Common myeloid progenitor, CD34-positive (primary cell): Measurements from ENCODE around the gene PIK3R5.

Experiments
- CTCF ChIA-PET: fragments of 350-600 bp; sonication (Branson Sonifier 250); formaldehyde crosslinking; loops from one replicate; lab custom pipeline; 2021; ENCODE audit warnings: antibody characterized with exemption; lab: Charles Lee
- POLR2A ChIA-PET: fragments of 350-600 bp; sonication (Branson Sonifier 250); formaldehyde crosslinking; loops from one replicate; lab custom pipeline; 2021; ENCODE audit warnings: antibody characterized with exemption; lab: Charles Lee
- DNase-seq, 3 donors: peaks; one replicate each; pipeline versions ENCODE4 v3.0.0 to v3.0.0-alpha.2; 2013
- H3K27ac ChIP-seq, 2 experiments: 1 replicate in 1 of 2; 2 replicates in 1 of 2; pipeline ENCODE4 v1.7.0; 2013; ENCODE audit warnings: inconsistent platforms in 2 of 2, low read length in 2 of 2, mild to moderate bottlenecking in 2 of 2, low read depth in 1 of 2, moderate library complexity in 1 of 2; ENCODE audit not compliant: severe bottlenecking in 2 of 2, insufficient read depth in 1 of 2, poor library complexity in 1 of 2
- H3K27me3 ChIP-seq, 5 experiments: replicated peaks in 2 of 5; 1 replicate in 3 of 5; 2 replicates in 2 of 5; pipeline versions ENCODE4 v1.6.1 to v1.7.0; 2013; ENCODE audit warnings: low read length in 4 of 5, mild to moderate bottlenecking in 2 of 5, moderate library complexity in 2 of 5, inconsistent platforms in 1 of 5; ENCODE audit not compliant: insufficient read depth in 5 of 5, control insufficient read depth in 4 of 5
- H3K36me3 ChIP-seq, 4 experiments: 1 replicate in 2 of 4; 2 replicates in 2 of 4; pipeline versions ENCODE4 v1.6.1 to v1.7.0; 2013; ENCODE audit warnings: low read length in 3 of 4, control low read depth in 1 of 4, mild to moderate bottlenecking in 1 of 4; ENCODE audit not compliant: control insufficient read depth in 4 of 4, insufficient read depth in 4 of 4
- H3K4me1 ChIP-seq, 4 experiments: 1 replicate in 3 of 4; 2 replicates in 1 of 4; pipeline versions ENCODE4 v1.6.1 to v1.7.1; 2013; ENCODE audit warnings: low read length in 3 of 4, mild to moderate bottlenecking in 3 of 4, control low read depth in 1 of 4, inconsistent platforms in 1 of 4, moderate library complexity in 1 of 4; ENCODE audit not compliant: control insufficient read depth in 4 of 4, insufficient read depth in 4 of 4; ENCODE audit errors: control extremely low read depth in 1 of 4
- H3K4me3 ChIP-seq, 7 experiments: 1 replicate in 4 of 7; 2 replicates in 3 of 7; pipeline versions ENCODE4 v1.5.1 to v1.7.0; 2013; ENCODE audit warnings: mild to moderate bottlenecking in 7 of 7, low read length in 6 of 7, moderate library complexity in 6 of 7, inconsistent platforms in 2 of 7, low read depth in 2 of 7, control low read depth in 1 of 7; ENCODE audit not compliant: insufficient read depth in 4 of 7, control insufficient read depth in 1 of 7; ENCODE audit errors: extremely low read depth in 1 of 7
- H3K9me3 ChIP-seq, 5 experiments: 1 replicate in 4 of 5; 2 replicates in 1 of 5; pipeline versions ENCODE4 v1.6.1 to v1.7.1; 2013; ENCODE audit warnings: low read length in 4 of 5, mild to moderate bottlenecking in 2 of 5, inconsistent platforms in 1 of 5, low read depth in 1 of 5, moderate library complexity in 1 of 5; ENCODE audit not compliant: control insufficient read depth in 4 of 5, insufficient read depth in 2 of 5; ENCODE audit errors: control extremely low read depth in 1 of 5
- WGBS: methylation state at CpG from one replicate; pipeline ENCODE4 v1.1.5; 2013; ENCODE audit not compliant: insufficient coverage; 5-methylcytosine and 5-hydroxymethylcytosine counted together

The PIK3R5 gene

GRCh38 chr17:8912084-8912981, 53.2 kb downstream of the PIK3R5 start:
- Histone ChIP-seq H3K4me1 (peaks cover 0 to 4% (median 0%) of the 10 kb centered on the region in 4 experiments), H3K4me3 (no peak overlapping the region), H3K27me3 (no peaks in the 10 kb centered on the region), H3K36me3 (peaks cover 4 to 20% (median 9%) of the 10 kb centered on the region in 4 experiments), H3K27ac (no peak overlapping the region), H3K9me3 (peaks cover 0 to 2% (median 0%) of the 10 kb centered on the region in 5 experiments)
- POLR2A ChIA-PET, result no interaction called here
- CTCF ChIA-PET, result interaction anchor here (0.7 to 1.6 kb wide), 5 partner anchors 10 to 81 kb away, joined by 3 to 6 read pairs (median 3); no protein-coding TSS in a partner anchor
- WGBS, result 98% methylated on average over 17 of the region's 18 CpGs
- no peak for DNase-seq

- H3K27me3 ChIP-seq, result no peaks in the 10 kb centered on the region
- no peak overlapping the region for H3K27ac ChIP-seq
- peaks cover 4 to 20% (median 9%) of the 10 kb centered on the region in 4 experiments for H3K36me3 ChIP-seq
- POLR2A ChIA-PET, result no interaction called here
- DNase-seq, result no peak
- CTCF ChIA-PET, result interaction anchor here (0.9 to 1.4 kb wide), 4 partner anchors 10 to 84 kb away, joined by 3 to 4 read pairs (median 4); no protein-coding TSS in a partner anchor
- WGBS, result 95% methylated on average over 18 of the region's 18 CpGs
- no peaks in the 10 kb centered on the region for H3K4me1 ChIP-seq
- no peaks in the 10 kb centered on the region for H3K9me3 ChIP-seq
- no peak overlapping the region for H3K4me3 ChIP-seq
Measured at GRCh38 chr17:8910969-8911604, 54.4 kb downstream of the PIK3R5 start.

- ChIA-PET POLR2A (no interaction called here), CTCF (interaction anchor here (0.8 to 1.4 kb wide), 4 partner anchors 8 to 85 kb away, joined by 3 to 5 read pairs (median 4); no protein-coding TSS in a partner anchor)
- Histone ChIP-seq H3K36me3 (peaks cover 9 to 23% (median 13%) of the 10 kb centered on the region in 4 experiments), H3K27me3 (no peaks in the 10 kb centered on the region), H3K27ac (no peak overlapping the region), H3K9me3 (no peaks in the 10 kb centered on the region), H3K4me3 (no peak overlapping the region), H3K4me1 (no peaks in the 10 kb centered on the region)
- no peak for DNase-seq
- 100% methylated on average over 3 of the region's 8 CpGs for WGBS
Measured at GRCh38 chr17:8909586-8910270, 55.8 kb downstream of the PIK3R5 start.

GRCh38 chr17:8905331-8905730, 60.2 kb downstream of the PIK3R5 start:
- H3K4me3 ChIP-seq, result no peak overlapping the region
- DNase-seq, result no peak
- H3K9me3 ChIP-seq, result no peaks in the 10 kb centered on the region
- H3K36me3 ChIP-seq, result peaks cover 7 to 19% (median 16%) of the 10 kb centered on the region in 4 experiments
- WGBS, result 96% methylated on average over 4 of the region's 7 CpGs
- POLR2A ChIA-PET, result no interaction called here
- H3K27ac ChIP-seq, result no peak overlapping the region
- H3K27me3 ChIP-seq, result no peaks in the 10 kb centered on the region
- CTCF ChIA-PET, result no interaction called here
- H3K4me1 ChIP-seq, result peaks cover 0 to 12% (median 11%) of the 10 kb centered on the region in 4 experiments

GRCh38 chr17:8904686-8905085, 60.8 kb downstream of the PIK3R5 start:
- no peak for DNase-seq
- 100% methylated on average over 5 of the region's 5 CpGs for WGBS
- ChIA-PET CTCF (no interaction called here), POLR2A (no interaction called here)
- Histone ChIP-seq H3K27ac (no peak overlapping the region), H3K36me3 (peaks cover 6 to 18% (median 16%) of the 10 kb centered on the region in 4 experiments), H3K27me3 (no peaks in the 10 kb centered on the region), H3K9me3 (no peaks in the 10 kb centered on the region), H3K4me1 (peaks cover 0 to 19% (median 17%) of the 10 kb centered on the region in 4 experiments), H3K4me3 (no peak overlapping the region)

- CTCF ChIA-PET, result no interaction called here
- no peaks in the 10 kb centered on the region for H3K27me3 ChIP-seq
- POLR2A ChIA-PET, result no interaction called here
- H3K36me3 ChIP-seq, result peaks cover 6 to 18% (median 16%) of the 10 kb centered on the region in 4 experiments
- H3K4me1 ChIP-seq, result peaks cover 0 to 23% (median 22%) of the 10 kb centered on the region in 4 experiments
- WGBS, result 100% methylated on average over 1 of the region's 2 CpGs
- no peak overlapping the region for H3K27ac ChIP-seq
- no peak for DNase-seq
- no peaks in the 10 kb centered on the region for H3K9me3 ChIP-seq
- no peak overlapping the region for H3K4me3 ChIP-seq
Measured at GRCh38 chr17:8904201-8904600, 61.3 kb downstream of the PIK3R5 start.
